Brain microvascular endothelial cell (primary cell): ENCODE results near the gene BBX.

Experiments
- DNase-seq: peaks from one replicate; pipeline ENCODE4 v3.0.0-alpha.2; 2020
- H3K27ac ChIP-seq: fragments of 250-450 bp; sonication (Bioruptor Pico); 2 replicates; pipeline ENCODE4 v1.5.1; 2020; ENCODE audit warnings: mild to moderate bottlenecking, moderate library complexity
- H3K27me3 ChIP-seq: fragments of 250-450 bp; sonication (Bioruptor Pico); replicated peaks from 2 replicates; pipeline ENCODE4 v1.5.1; 2020; ENCODE audit warnings: mild to moderate bottlenecking
- H3K36me3 ChIP-seq: fragments of 250-450 bp; sonication (Bioruptor Pico); replicated peaks from 2 replicates; pipeline ENCODE4 v1.5.1; 2020; ENCODE audit warnings: mild to moderate bottlenecking
- H3K4me3 ChIP-seq: 2 replicates; pipeline ENCODE4 v1.5.1; 2011; ENCODE audit warnings: low read depth, mild to moderate bottlenecking, control low read depth, low read length, moderate library complexity
- CTCF ChIP-seq: IDR thresholded peaks from 2 replicates; pipeline ENCODE4 v1.5.1; 2011; ENCODE audit warnings: low read depth, mild to moderate bottlenecking, moderate library complexity, low read length, control low read depth, inconsistent platforms; ENCODE audit errors: missing control alignments
- in situ Hi-C: cut with HindIII; loops from 2 replicates; pipeline ENCODE4 v1.10.0; 2017; ENCODE audit warnings: low sequenced_read_pairs, low pct_ligation_motif_present

Gene BBX

GRCh38 chr3:107524326-107524840 lies 1.6 kb downstream of the BBX start:
- H3K27me3 ChIP-seq: no peaks in the 10 kb centered on the region
- peak overlapping the region; percentile 87 for H3K4me3 ChIP-seq
- H3K36me3 ChIP-seq: no peaks in the 10 kb centered on the region
- peak overlapping the region; percentile 56 for H3K27ac ChIP-seq
- peak; percentile 15 for DNase-seq
- in situ Hi-C loops: no loop called here
- TF ChIP-seq CTCF: no peak

- TF ChIP-seq CTCF: no peak
- Histone ChIP-seq H3K36me3 (no peaks in the 10 kb centered on the region), H3K27ac (peak overlapping the region; percentile 58), H3K4me3 (peak overlapping the region; percentile 87), H3K27me3 (no peaks in the 10 kb centered on the region)
- in situ Hi-C loops: no loop called here
- DNase-seq: peak; percentile 48
Observed at GRCh38 chr3:107524841-107525643, 2.3 kb downstream of the BBX start.

GRCh38 chr3:107525644-107526305 lies 3.0 kb downstream of the BBX start:
- H3K27ac ChIP-seq: peak overlapping the region; percentile 58
- H3K27me3 ChIP-seq: no peaks in the 10 kb centered on the region
- H3K4me3 ChIP-seq: peak overlapping the region; percentile 87
- no peaks in the 10 kb centered on the region for H3K36me3 ChIP-seq
- DNase-seq: peak; percentile 2
- in situ Hi-C loops: no loop called here
- no peak for TF ChIP-seq CTCF

GRCh38 chr3:107531917-107532469 lies 9.2 kb downstream of the BBX start:
- Histone ChIP-seq H3K36me3 (no peaks in the 10 kb centered on the region), H3K4me3 (no peak overlapping the region), H3K27me3 (no peaks in the 10 kb centered on the region), H3K27ac (no peak overlapping the region)
- no peak for TF ChIP-seq CTCF
- in situ Hi-C loops: no loop called here
- no peak for DNase-seq

DNA sequence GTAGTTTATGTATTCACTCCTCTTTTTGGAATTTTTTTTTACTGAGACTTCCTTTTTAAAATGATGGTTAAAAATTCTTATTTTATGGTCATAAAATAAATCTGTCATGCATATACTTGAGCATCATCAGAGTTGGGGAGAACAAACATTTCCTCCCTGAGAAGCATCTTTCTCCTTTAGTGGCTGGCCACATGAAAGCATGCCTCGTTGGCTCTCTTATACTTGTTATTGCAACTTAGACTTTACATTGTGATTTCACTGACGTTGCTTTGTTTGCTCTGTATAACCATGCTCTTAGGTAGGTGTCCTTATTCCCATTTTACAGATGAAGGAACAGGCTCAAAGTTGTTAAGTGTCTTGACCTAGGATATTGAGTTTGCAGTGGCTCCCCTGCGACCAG lies 18.1 kb downstream of the BBX start:
- Histone ChIP-seq H3K4me3 (no peak overlapping the region), H3K27ac (no peak overlapping the region), H3K27me3 (no peaks in the 10 kb centered on the region), H3K36me3 (no peaks in the 10 kb centered on the region)
- DNase-seq: no peak
- in situ Hi-C loops: no loop called here
- no peak for TF ChIP-seq CTCF
